GM21381 (cell line): Measurements from ENCODE around the gene ADRA1B.
"Not testable (repeated sequence)": the region's sequence is repeated elsewhere in the genome, so short reads cannot be mapped to it uniquely, and the experiment has no call there.

Experiments used
- ATAC-seq: cut with Tn5 transposase; IDR thresholded peaks from one replicate; pipeline ENCODE4 v1.9.1; 2021; ENCODE audit warnings: mild to moderate bottlenecking, moderate library complexity; ENCODE audit not compliant: unreplicated experiment

The ADRA1B gene

DNA sequence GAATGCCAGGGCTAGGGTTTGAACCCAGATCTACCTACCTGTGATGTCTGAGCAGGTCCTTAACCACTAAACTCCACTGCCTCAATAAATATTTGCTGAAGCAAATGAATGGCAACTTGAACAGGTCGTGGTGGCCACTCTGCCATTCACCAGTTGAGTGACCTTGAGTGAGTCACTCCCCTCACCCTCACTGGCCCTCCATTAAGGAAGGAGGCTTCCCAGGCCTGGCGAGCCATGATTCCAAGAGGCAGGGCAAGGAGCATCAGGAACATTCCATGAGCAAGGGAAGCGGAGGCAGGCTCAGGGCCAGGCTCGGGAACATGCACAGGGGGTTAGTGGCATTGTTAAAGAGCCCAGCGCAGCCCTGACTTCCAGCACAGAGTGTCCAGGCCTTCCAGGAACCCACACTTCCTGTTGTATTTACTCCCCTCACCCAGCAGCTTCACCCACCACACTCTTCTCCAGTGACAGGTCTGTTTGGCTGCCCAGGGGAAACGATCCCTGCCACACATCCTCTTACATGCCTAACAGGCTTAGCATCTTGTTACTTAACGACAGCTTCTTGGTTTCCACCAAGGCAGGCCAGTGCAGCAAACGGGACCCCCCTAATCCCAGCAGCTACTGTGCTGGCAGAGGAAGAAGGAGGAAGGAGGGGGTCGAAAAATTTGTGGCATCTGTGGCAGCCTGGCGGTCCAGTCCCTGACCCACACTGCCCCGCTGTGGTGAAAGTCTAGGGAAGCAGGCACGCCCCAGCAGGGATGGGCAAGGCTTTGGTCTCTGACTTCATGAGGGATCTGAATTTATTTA is 49.0 kb downstream of the ADRA1B start:
- no peak for ATAC-seq

DNA sequence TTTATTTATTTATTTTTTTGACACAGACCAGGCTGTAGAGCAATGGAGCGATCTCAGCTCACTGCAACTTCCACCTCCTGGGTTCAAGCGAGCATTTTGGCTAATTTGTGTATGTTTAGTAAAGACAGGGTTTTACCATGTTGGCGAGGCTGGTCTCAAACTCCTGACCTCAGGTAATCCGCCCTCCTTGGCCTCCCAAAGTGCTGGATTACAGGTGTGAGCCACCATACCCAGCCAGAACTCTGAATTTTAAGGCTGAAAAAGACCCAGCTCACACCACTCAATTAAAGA is 49.5 kb downstream of the ADRA1B start:
- not testable (repeated sequence) for ATAC-seq

DNA sequence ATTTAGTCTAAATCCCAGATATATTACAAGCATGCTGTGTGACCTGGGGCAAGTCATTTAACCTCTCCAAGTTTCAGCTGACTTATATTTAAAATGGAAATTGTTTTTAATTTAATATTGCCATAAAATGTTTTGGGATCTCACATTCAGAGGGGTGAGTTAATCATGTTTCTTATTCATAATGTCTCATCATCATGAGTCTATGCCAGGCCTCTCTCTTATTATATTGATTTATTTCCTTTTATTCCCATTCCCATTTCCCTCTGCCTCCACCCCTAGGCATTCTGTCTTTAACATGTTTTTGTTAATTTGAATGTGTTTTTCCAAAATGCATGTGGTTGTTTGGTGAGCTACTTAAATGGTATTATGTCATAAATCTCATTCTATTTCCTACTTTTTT is 53.7 kb downstream of the ADRA1B start:
- no peak for ATAC-seq

DNA sequence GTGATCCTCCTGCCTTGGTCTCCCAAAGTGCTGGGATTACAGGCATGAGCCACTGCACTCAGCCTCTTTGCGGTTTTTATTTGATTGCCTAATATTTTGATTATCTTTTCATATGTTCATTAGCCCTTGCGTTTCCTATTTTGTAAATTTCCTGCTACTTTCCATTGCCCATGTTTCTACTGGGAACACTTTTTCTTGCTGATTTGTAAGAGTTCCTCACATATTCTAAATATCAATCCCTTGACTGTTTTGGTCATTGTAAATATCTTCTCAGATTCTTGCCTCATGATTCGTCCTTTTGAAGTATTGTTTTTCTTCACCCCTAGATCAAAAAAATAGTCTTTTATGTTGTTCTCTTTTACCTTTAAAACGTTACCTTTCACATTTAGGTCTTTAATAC is 54.8 kb downstream of the ADRA1B start:
- no peak for ATAC-seq

DNA sequence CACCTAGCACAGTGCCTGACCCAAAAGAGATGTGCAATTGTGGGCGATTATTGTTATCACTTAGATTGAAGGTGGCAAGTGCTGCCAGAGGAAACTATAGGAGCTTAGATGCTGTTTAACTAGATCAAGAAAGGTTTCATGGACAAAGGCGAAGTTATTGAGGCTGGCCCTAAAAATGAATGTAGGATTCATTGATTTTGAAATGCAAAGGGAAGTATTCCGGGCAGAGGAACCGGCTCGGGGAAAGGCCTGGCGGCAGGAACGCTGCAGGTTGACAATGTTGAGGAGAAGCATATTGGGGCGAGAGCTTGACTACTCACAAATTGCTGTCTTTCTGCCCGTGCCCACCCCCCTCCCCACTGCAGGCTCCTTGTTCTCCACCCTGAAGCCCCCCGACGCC is 55.2 kb downstream of the ADRA1B start:
- no peak for ATAC-seq

DNA sequence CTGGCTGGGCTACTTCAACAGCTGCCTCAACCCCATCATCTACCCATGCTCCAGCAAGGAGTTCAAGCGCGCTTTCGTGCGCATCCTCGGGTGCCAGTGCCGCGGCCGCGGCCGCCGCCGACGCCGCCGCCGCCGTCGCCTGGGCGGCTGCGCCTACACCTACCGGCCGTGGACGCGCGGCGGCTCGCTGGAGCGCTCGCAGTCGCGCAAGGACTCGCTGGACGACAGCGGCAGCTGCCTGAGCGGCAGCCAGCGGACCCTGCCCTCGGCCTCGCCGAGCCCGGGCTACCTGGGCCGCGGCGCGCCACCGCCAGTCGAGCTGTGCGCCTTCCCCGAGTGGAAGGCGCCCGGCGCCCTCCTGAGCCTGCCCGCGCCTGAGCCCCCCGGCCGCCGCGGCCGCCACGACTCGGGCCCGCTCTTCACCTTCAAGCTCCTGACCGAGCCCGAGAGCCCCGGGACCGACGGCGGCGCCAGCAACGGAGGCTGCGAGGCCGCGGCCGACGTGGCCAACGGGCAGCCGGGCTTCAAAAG is 55.7 kb downstream of the ADRA1B start:
- no peak for ATAC-seq

DNA sequence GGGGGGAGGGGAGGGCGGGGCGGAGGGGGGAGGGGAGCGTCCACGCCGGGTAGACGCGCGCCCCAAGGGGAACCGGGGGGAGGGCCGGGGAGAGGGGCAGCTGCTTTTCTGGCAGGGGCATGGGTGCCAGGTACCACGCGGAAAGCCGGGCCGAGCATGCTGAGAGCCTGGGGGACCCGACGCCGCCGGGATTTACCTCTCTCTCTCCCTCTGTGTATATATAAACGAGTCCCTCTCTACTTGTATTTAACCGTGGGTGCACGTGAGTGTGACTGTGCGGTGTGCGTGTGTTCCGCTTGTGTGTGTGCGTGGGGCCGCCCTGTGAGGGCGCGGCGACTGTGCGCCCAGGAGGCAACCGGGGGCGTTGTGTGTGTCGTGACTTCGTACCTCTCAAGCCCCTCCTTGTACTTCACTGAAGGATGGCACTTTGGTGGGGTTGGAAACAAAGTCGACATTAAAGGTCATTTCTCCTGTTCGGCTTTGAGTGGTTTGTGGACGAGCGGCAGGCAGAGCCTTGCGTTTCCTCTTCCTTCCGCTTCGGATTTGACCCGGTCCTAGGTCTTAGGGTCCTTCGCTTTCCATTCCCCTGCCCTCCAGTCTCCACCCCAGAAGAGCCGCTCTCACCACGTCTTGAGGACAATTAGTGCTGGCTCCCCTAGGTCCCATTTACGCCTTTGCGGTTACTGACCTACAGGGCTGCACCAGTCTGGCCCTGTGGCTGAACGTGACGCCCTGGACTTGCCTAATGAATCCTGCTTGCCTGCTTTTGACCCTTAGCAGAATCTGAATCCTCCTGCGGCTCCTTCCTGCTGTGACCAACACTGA is 56.5 kb downstream of the ADRA1B start:
- no peak for ATAC-seq

DNA sequence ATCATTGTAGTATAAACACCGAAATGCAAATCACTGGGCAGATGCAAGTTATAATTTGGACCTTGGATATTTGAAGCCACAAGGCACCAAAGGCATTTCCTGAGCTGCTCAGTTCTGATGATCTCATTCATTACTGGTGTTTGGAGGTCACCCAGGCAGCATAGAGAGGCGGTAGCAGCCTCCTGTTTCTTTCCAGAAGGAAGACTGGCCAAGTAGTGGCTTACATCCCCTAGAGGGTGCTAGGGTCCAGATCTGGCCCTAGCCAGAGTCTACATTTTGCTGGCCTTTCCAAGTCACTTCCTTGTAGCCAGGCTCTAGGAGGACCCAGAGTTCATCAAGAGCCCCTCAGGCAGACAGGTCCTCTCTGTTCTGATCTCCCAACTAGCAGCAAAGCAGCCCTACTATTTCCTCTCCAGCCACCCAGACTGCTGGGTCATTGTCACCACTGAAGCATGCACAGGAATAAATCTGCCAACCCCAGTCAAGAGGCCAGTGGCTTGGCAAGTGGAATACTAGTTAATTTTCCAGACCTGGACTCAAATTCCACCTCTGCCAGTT is 59.3 kb downstream of the ADRA1B start:
- ATAC-seq: no peak

DNA sequence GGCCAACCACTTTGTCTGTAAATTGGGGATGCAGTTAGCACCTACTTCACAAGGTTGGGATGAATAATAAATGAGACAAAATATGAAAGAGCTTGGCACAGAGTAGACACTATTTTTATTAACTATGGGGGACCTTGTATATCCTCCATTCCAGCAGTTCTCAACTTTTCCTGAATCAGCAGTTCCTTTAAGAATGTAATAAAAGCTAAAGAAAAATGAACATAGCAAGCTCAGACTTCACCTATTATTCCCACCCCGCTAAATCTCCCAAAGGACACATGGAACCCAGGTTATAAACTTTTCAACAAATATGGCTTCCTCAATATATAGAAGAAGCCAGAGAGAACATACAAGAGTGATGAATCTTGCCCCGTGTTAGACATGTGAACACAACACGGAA is 60.6 kb downstream of the ADRA1B start:
- no peak for ATAC-seq

DNA sequence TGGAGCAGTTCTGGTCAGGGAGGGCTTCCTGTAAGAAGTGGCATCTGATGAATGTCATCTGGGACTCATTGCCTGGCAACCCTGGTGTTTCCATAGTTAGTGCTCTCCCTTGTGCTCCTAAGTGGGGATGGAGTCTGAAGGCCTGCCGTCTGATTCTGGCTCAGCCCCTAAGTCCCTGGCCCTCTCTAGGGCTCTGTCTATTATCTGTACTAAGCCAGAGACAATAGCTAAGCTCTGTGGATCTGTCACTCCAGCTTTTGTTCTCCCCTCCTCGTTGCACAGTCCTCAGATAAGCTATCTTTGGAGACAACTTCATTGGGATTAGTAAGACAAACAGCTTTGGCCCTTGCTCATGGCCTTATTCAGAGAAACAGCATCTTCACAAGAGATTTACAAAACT is 62.1 kb downstream of the ADRA1B start:
- no peak for ATAC-seq

DNA sequence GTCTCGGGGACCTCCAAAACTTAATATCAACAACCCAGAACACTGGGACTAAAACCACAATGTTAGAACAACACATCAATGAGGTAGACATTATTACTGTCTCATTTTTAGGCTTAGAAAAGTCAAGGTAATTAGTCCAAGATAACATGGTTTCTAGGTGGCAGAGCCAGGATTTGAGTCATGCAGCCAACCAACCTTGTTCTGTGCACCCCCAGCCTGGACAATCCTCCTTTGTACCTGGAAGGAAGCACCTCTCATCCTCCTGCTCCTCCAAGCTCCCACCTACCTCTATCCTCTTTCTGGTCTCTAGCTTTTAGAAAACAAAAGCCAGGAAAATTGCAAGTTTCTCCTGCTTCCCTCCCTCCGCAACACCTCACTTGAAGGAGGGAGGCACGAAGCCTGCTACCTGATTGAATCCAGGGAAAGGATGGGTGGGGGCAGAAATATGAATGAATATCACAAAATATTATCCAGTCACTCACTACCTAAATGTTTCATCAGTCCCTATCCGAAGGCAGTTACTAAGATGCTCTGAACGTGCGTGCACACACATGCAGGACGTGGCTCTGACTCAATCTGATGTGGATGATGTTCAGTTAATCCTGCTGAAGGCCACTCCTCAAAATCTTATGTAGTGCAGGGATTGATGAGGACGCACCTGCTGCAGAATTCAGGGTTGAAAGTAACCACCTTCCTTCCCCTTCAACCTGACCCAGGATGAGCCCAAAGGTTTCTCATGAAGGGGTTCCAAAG is 66.3 kb downstream of the ADRA1B start:
- no peak for ATAC-seq

DNA sequence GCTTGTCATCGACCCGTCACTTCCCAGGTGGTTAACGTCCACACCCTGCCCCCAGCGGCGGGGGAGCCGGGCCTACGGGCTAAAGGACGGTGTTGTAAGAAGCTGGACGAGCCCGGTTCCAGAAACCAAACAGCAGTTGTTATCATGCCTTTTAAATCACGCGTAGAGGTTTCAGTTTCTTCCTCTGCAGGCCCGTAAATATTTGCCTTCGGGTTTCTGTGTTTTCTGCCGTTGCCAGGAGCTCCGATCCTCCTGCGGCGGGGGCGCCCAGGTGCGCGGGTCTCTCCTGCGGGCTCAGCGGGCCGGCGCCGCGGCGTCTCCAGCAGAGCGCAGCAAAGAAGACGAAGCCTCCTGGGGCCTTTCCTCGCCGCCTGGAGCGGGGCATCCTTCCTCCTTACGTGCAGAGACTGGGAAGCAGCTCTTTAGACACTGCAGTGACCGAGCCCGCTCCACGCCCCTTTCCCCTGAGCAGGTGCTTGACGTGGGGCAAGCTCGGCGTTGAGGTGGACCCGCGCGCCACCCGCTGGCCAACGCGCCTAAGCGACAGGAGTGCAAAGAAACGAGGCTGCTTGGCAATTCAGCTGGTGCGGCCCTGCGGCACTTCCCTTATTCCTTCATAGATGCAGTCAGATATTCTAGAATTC is 70.9 kb downstream of the ADRA1B start:
- ATAC-seq: peak; percentile 94

DNA sequence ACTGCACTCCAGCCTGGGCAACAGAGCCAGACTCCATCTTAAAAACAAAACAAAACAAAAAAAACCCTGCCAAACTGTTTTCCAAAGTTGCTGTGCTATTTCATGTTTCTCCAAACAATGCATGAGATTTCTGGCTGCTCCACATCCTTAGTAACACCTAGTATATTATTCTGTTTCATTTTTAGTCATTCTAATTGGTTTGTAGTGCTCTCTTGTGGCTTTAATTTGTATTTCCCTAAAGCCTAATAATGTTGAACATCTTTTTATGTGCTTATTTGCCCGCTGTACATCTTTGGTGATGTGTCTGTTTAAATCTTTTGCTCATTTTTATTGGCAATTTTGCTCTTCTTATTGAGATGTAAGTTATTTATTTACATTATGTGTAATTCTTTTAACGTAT is 74.2 kb downstream of the ADRA1B start:
- no peak for ATAC-seq

DNA sequence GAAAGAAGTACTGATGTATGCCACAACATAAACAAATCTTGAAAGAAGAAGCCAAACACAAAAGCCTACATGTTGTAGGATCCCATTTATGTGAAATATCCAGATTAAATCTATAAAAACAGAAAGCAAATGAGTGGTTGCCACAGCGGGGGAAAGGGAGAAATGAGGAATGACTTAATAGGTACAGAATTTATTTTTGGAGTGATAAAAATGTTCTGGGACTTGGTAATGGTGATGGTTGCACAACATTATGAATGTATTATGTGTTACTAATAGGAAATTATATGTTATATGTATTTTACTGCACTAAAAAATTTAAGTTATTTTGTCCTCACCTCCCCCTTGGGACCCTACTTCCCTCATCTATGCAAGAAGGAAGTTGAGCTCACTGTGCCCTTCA is 76.3 kb downstream of the ADRA1B start:
- no peak for ATAC-seq

DNA sequence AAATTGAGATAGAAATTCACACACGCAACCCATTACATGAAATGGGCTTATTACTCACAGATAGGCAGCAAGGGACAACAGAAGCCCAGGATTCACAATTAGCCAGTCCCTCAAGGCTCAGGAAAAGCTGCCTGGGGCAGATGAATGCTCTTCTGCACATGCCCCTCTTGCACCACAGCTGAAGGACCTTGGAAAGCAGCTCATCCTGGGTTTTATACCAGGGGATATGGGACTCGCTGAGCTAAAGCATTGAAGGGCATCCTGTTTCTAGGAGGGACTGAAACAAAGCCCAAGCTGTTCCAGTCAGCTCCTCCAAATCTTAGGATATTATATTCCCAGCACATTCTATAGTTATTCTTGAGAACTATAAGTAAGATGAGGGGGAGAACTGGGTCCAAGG is 76.9 kb downstream of the ADRA1B start:
- no peak for ATAC-seq

DNA sequence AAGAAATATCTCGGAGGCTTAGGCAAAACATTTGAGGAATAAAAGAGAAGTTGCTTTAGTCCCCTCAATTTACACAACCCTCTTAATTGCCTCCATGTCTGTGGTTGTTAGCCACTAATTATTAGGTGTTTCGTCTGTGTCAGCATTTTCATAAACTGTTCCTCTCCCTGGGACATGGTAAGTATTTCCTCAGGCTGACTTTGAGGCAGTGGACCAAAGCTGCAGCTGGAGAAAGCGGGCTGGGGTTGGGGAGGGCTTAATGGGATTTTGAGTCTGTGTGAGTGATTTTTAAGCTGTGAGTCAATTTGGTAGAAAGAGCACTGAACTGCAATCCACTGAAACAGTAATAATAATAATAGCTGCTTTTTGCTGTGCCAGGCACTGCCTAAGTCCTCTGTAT is 79.6 kb downstream of the ADRA1B start:
- no peak for ATAC-seq

DNA sequence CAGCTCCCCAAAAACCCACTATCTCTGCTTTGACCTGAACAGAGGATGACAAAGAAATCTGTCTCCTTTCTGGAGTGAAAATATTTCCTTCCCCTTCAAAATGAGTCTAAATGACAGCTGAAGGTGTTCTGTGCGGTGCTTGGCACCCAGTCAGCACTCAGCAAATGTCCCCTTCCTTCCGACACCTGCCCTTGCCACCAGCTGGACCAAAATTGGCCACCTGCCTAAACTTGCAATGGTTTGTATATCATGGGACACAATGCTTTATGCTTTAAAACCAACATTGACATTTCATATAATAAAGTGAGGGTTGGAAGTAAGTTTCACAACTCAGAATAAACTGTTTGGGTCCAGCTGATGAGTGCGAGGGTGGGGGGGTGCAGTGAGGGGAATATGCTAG is 85.2 kb downstream of the ADRA1B start:
- no peak for ATAC-seq

DNA sequence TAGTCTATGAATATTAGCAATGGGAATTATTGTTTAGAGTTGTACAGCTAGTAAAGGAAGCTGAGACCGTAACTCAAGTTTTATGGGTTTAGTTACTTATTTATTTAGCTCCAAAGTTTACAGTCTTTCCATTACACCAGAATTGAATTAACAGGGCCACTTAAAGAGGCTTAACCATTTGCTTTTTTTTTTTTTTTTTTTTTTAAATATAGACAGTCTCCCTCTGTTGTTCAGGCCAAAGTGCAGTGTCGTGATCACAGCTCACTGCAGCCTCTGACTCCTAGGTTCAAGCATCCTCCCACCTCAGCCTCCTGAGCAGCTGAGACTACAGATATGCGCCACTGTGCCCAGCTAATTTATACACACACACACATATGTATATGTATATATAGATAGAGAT is 91.2 kb downstream of the ADRA1B start:
- no peak for ATAC-seq

DNA sequence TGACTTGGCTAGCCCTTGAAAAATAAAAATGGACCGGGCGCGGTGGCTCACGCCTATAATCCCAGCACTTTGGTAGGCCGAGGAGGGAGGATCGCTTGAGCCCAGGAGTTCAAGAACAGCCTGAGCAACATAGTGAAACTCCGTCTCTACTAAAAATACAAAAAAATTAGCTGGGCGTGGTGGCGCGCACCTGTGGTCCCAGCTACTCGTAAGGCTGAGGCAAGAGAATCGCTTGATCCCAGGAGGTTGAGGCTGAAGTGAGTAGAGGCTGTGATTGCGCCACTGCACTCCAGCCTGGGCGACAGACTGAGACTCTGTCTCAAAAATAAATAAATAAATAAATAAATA is 92.2 kb downstream of the ADRA1B start:
- ATAC-seq: peak; percentile 9

DNA sequence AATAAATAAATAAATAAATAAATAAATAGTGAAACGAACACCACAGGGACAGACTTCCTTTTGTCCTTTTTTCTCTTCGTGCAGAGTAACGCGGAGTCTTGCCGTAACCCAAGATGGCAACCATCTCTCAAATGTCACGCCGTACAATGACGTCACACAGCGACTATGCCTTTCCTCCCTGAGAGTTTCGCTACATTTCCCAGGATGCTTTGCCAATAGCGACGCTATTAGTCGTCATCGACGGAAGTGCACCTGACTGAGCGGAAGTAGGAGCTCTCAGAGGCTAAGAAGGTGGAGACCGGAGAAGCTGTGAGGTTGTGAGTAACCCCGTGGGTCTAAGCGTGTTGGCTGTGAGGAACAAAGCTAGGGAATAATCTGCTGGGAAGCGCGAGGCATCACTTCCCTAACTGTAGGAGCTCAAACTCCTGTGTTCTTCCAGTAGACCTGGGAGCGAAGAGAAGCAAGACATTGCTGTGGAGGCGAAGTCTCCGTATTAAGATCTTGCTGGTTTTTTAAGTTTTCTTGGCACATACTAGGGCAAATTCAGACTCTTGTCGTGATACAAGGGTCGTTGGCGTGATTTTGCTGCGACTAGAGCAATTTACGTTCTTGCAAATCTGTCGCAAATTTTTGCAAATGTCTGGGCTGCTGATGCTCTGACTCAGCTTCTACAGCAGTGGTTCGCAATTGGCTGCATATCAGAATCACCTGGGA is 92.8 kb downstream of the ADRA1B start, which contains the start of gene TTC1:
Gene TTC1, plus strand, starts transcription at position 263 of the 714 bp plus-strand sequence. CDS start 1,390 bp downstream, outside the sequence.
- ATAC-seq: peak; percentile 100
